GM21367 (cell line): ENCODE data around the gene PLEKHM3.
"Not testable (repeated sequence)": the region's sequence is repeated elsewhere in the genome, so short reads cannot be mapped to it uniquely, and the experiment has no call there.

ENCODE experiments used
- ATAC-seq: cut with Tn5 transposase; IDR thresholded peaks from one replicate; pipeline ENCODE4 v1.9.1; 2021; ENCODE audit not compliant: unreplicated experiment

The PLEKHM3 gene

GRCh38 chr2:208037564-208038487 lies 12.5 kb upstream of the PLEKHM3 start:
- no peak for ATAC-seq

GRCh38 chr2:208036357-208036756 lies 11.0 kb upstream of the PLEKHM3 start:
- no peak for ATAC-seq

GRCh38 chr2:208034503-208035140 lies 9.3 kb upstream of the PLEKHM3 start:
- ATAC-seq: no peak

GRCh38 chr2:208033701-208034502 lies 8.6 kb upstream of the PLEKHM3 start:
- ATAC-seq: peak; percentile 91

GRCh38 chr2:208031608-208032019 lies 6.3 kb upstream of the PLEKHM3 start:
- ATAC-seq: no peak

- peak; percentile 4 for ATAC-seq
These were observed 472 bp upstream of the PLEKHM3 start for GRCh38 chr2:208025814-208026184.

GRCh38 chr2:208024091-208024490 lies 1.2 kb downstream of the PLEKHM3 start:
- no peak for ATAC-seq

- no peak for ATAC-seq
These were observed 5.1 kb downstream of the PLEKHM3 start for GRCh38 chr2:208020253-208020652.

- not testable (repeated sequence) for ATAC-seq
These were observed 7.1 kb downstream of the PLEKHM3 start for GRCh38 chr2:208018124-208018712.

- ATAC-seq: no peak
These were observed 7.6 kb downstream of the PLEKHM3 start for GRCh38 chr2:208017721-208018120.

- no peak for ATAC-seq
These were observed 9.9 kb downstream of the PLEKHM3 start for GRCh38 chr2:208015475-208015874.

- no peak for ATAC-seq
These were observed 11.8 kb downstream of the PLEKHM3 start for GRCh38 chr2:208013285-208014178.

- no peak for ATAC-seq
These were observed 12.9 kb downstream of the PLEKHM3 start for GRCh38 chr2:208012449-208012848.

GRCh38 chr2:208010506-208010905 lies 14.8 kb downstream of the PLEKHM3 start:
- ATAC-seq: no peak

GRCh38 chr2:208006833-208007232 lies 18.5 kb downstream of the PLEKHM3 start:
- no peak for ATAC-seq

GRCh38 chr2:208006337-208006736 lies 19.0 kb downstream of the PLEKHM3 start:
- ATAC-seq: no peak

- no peak for ATAC-seq
These were observed 23.4 kb downstream of the PLEKHM3 start for GRCh38 chr2:208001924-208002323.

GRCh38 chr2:208000701-208001395 lies 24.5 kb downstream of the PLEKHM3 start:
- ATAC-seq: no peak

GRCh38 chr2:207996848-207997247 lies 28.5 kb downstream of the PLEKHM3 start:
- no peak for ATAC-seq
